GM19035 (cell line): ENCODE measurements around the gene REEP1.
"Not testable (repeated sequence)": the region's sequence is repeated elsewhere in the genome, so short reads cannot be mapped to it uniquely, and the experiment has no call there.

ENCODE experiments used
- ATAC-seq: cut with Tn5 transposase; IDR thresholded peaks from one replicate; pipeline ENCODE4 v1.9.1; 2021; ENCODE audit not compliant: unreplicated experiment

The REEP1 gene

GRCh38 chr2:86202336-86202692 is 135.1 kb downstream of the REEP1 start:
- ATAC-seq, result no peak

DNA sequence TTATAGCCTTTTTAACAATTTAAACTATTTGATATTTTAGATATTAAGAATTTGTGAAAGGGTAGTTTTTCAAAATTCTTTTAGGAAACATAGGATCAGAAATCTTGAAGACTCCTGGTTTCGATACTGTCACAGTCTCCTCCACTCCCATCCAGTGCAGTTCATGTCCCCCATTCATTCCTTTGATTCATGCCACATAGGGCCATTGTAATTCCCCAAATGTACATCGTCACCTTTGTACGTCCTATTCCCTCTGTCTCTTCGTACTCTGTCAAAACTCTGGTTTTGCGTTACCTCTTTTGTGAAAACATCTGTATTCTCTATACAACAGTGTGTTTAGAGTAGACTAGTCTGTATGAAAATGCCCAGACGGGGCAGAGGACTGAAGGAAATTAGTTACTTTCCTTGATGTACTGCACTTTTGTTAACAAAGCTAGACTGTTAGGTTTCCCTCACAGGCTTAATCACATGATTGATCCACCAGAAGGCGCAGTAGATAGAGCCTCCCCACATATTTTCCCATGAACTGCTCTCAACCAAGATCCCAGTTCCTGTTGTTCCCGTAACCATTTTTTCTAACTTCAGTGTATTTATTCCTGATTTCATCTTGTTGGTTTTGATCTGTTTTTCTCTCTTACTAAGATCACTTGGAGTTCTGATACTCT is 135.6 kb downstream of the REEP1 start:
- ATAC-seq, result no peak

DNA sequence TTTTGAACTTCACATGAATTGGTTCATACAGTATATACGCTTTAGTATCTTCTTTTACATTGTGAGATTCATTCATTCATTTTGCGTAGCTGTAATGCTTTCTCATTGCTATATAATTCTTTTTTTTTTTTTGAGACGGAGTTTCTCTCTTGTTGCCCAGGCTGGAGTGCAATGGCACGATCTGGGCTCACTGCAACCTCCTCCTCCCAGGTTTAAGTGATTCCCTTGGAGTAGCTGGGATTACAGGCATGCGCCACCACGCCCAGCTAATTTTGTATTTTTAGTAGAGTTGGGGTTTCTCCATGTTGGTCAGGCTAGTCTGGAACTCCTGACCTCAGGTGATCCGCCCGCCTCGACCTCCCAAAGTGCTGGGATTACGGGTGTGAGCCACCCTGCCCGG is 136.9 kb downstream of the REEP1 start:
- not testable (repeated sequence) for ATAC-seq

- no peak for ATAC-seq
Observed at GRCh38 chr2:86199834-86200177, 137.6 kb downstream of the REEP1 start.

DNA sequence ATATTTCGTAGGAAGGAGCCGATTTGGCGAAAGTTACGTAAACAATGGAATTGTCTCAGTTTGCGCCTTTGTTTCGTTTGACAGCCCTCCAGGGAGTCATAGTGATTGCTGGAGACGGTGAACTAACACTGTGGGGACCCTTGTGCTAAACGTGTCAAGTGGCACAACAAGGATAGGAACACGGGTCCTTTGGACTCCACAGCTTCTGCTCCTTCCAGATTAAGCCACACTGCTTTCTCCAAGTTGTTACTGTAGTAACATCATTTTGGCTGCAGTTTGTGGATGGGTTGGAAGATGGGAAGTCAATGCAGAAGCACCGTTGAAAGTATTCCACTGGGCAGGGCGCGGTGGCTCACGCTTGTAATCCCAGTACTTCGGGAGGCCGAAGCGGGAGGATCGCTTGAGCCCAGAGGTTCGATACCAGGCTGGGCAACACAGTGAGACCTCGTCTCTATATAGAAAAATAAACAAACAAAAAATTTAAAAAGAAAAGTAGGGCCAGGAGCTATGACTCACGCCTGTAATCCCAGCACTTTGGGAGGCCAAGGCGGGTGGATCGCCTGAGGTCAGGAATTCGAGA is 141.5 kb downstream of the REEP1 start:
- ATAC-seq, result no peak

DNA sequence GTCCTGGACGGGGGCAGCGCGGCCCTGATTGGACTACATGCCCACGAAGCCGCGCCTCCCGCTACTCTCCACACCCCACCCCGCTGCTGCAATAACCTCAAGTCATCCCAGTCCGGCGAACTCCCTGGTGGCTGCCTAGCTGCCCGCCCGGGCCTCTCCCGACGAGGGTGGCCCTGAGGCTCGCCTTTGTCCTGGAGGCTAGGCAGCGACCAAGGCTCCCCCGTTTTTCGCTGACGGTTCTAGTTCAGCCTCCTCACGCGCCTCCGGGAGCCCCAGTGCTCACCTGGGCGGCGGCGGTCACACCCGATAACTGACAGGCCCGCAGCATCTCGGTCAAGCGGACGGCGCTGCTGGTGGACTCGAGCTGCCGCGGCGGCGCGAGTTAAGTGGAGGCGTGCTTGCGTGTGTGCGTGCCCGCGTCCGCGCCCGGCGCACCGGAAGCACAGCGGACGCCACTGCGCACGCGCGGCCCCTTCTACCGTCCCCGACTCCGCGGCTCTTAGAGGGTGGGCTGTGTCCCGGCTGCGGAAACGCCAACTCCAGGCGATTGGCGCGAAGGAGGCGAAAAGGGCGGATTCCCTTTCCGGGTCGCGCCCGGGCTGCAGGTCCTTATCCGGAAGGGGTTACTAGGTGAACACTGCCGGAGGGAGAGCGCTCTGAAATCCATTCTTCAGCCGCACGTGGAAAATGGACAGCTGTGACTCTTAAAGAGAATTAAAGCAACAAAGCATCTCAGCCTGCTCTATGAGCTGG is 142.2 kb downstream of the REEP1 start, which contains the start of gene IMMT:
TSS of gene IMMT (minus strand) at position 408 of the 753 bp plus-strand sequence. CDS start at position 328, 80 bp downstream.
- peak; percentile 87 for ATAC-seq

DNA sequence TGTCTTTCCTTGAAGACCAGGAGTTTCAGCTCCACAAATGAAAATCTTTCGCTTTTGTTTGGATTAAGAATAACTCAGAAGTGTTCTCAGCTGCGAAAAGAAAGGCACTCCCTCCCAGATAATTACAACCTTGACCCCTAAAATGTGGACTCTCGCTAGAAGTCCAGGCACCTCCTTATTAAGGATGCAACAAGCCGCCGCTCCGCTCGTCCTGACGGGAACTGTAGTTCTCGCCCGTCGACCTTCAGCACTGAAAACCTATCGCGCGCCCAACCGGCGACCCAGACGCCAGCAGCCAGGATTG is 142.7 kb downstream of the REEP1 start:
- no peak for ATAC-seq

GRCh38 chr2:86193901-86194567 is 143.4 kb downstream of the REEP1 start:
- no peak for ATAC-seq

DNA sequence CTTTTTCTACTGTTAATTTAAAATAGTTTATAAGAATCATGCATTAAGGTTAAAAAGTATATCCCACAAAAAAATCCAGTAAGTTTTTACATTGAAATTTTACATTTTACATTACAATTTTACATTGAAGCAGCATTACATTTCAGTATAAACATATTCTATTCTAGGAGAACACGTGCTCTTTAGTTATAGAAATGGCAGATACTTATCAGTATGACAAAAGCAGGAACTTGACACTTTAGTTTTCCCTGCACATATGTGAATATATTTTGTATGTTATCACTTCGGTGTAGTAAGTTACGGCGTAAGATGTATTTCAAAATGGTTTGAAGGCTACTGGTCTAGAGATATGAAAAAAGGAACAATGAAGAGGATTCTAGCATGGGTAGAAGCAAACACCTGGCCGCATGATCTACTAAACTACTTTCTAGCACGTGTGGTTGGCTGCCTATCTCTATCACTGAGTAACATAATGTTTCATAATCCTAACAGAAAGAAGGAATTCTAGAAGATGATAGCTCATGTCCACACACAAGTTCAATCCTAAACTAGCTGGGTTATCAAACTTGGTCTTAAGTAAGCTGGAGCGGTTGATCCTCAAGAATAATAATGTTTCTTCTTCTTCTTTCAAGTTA is 147.5 kb downstream of the REEP1 start:
- no peak for ATAC-seq

DNA sequence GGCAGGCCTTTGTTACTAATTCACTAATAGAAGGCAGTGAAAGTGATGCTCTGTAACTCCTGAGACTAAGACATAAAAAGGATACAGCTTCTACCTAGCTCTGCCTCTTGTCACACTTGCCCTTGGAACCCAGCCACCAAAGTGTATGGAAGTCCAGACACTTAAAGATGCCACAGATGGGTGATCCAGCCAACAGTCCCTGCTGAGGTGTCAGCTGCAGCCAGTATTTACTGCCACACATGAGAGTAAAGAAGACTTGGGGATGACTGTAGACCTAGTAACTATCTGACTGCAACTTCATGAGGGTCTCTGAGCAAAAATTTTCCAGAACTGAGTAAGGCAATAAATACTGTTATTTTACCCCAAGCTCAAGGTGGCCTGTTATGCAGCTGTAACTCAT is 151.0 kb downstream of the REEP1 start:
- ATAC-seq, result no peak

DNA sequence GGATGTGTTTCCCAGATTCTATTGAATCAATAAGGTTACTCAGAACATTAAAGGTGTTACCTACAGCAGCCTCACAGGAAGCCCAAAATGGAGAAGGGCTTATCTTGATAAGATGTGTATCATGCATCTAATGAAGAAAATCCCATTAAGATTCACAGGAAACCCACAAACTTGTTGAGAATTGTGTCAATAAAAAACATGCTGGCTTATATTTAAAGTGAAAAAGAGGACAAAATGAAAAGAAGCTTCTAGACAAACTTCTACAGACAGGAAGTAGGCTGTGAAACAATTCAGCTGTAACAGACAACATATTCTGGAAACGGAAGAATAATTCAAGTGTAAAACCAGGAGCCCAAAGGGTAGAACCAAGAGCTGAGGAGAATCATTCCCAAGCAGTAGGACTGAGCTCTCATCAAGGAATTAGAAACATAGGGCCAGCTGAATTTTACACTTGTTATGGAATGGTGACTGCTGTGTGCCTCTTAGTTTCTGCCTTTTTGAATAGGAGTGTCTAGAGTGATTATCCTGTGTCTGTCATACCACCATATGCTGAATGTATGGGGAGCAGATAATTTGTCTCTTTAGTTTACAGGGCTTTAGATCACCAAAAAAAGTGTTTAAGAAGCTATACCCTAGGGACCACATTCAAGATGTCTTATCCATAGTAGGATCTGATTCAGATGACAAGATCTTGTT is 151.8 kb downstream of the REEP1 start:
- no peak for ATAC-seq

GRCh38 chr2:86176597-86176996 is 160.8 kb downstream of the REEP1 start:
- no peak for ATAC-seq

DNA sequence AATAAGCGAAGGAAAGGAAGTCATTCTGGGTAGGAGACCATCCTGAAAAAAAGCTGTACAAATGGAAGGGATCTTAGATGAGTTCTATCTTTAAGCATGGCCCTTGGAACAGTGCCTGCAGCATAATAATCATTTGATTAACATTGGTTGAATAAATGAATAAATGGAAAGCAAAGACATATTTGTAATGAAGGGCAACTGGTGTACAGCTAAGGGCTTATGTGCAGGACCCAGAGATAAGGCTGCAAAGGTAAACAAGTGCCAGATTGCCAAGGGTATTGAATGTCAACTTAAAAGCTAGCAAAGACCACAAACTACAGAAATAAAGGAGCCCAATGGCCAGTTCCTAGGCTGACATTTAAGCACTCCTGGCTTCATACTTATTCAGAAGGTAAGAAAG is 161.6 kb downstream of the REEP1 start:
- no peak for ATAC-seq

- no peak for ATAC-seq
Observed at GRCh38 chr2:86174445-86174844, 163.0 kb downstream of the REEP1 start.

DNA sequence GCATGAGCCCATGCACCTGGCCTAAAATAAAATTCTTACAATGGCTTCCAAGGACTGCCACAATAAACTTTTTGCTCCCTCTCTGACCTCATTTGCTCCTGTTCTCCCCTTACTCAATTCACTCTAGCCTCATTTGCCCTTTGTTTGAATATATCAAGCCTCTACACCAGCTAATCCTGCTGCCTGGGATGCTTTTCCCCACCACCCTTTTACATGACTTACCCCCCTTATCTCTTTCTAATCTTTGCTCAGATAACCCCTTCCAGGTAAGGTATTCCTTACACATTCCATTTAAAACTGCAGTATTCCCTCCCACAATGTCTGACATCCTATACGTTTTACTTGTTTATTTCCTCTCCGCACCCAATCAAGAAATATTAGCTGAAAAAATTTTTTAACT is 164.8 kb downstream of the REEP1 start:
- ATAC-seq, result no peak

DNA sequence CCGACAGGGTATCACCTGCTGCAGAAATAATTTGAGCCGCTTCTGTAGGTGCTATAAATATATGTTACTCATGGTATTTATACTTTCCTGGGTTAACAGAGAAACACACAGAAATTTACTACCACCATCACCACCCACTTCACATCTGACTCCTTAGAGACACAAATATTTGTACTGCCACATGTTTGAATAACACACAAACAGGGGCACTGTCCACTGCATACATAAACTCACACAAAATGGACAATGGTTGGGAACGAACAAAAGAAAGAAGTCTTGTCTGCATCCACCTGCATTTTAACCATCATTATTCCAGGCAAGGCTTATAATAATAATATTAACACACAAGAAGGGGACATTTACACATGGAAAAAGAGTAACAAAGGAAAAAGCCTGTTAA is 166.1 kb downstream of the REEP1 start:
- ATAC-seq, result no peak

DNA sequence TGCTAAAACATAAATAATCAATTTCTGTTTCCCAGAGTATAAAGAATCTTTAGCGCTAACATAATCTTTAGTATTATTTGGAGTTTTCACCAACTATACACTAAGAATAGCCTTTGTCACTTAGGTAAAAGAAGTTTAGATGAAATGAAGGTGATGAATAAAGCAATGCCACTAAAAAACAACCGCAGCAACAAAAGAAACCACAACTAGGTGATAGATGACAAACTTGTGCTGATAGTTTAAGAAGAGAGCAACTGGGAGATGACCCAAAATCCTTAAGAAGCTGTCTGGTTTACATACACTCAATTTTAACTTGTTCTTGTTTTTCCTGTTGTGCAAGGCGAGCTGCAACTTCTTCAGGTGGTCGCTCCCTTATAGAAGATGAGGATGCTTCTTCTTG is 167.0 kb downstream of the REEP1 start:
- no peak for ATAC-seq
